Measurements from ENCODE around the gene ME2. TPM values are rescaled to one million over a fixed set of nuclear protein-coding genes. Genes with fewer than 3 reads are reported as not detected.

Gene ME2
- total RNA-seq, 2 experiments from 2014 or later: 138 to 141 TPM

- ChIA-PET POLR2A (interaction anchor here (1.4 kb wide), 1 partner anchor 12 kb away, joined by 3 read pairs; no protein-coding TSS in a partner anchor), CTCF (interaction anchor here (0.8 to 1.5 kb wide), 2 partner anchors 15 to 95 kb away, joined by 3 to 5 read pairs; no protein-coding TSS in a partner anchor)
- intact Hi-C loops (cut with micrococcal nuclease): no loop called here
- TF ChIP-seq CTCF (IDR thresholded peaks at IDR 0.05): no peak
- no peaks in the 10 kb centered on the region for H3K4me1 Mint-ChIP-seq (ENCODE audit: low read depth)
- no peak for DNase-seq
- H3K36me3 Mint-ChIP-seq (ENCODE audit: low read depth): peaks cover 2% of the 10 kb centered on the region
- no peak overlapping the region for H3K4me3 Mint-ChIP-seq
- H3K27me3 Mint-ChIP-seq: no peaks in the 10 kb centered on the region
- no peak for ATAC-seq
- no peak overlapping the region for H3K27ac Mint-ChIP-seq
- H3K9me3 Mint-ChIP-seq: peaks cover 3% of the 10 kb centered on the region
Measured at GRCh38 chr18:50956116-50956515, 77.2 kb downstream of the ME2 start.

- TF ChIP-seq CTCF (IDR thresholded peaks at IDR 0.05): no peak
- intact Hi-C loops (cut with micrococcal nuclease): no loop called here
Measured at GRCh38 chr18:50961974-50962373, 83.1 kb downstream of the ME2 start.

GRCh38 chr18:50967714-50968661, 89.1 kb downstream of the ME2 start, which contains the start of gene ELAC1:
TSS of gene ELAC1 (plus strand) at chr18:50968040. CDS start at chr18:50974405, 6,365 bp downstream.
- DNase-seq (peak; percentile 65), ATAC-seq (peak; percentile 95)
- Mint-ChIP-seq H3K27me3 (no peaks in the 10 kb centered on the region), H3K4me1 (ENCODE audit: low read depth) (peaks cover 24% of the 10 kb centered on the region), H3K4me3 (peak within 1 kb of the TSS; percentile 84), H3K27ac (peak within 1 kb of the TSS; percentile 94), H3K36me3 (ENCODE audit: low read depth) (peaks cover 6% of the 10 kb centered on the region), H3K9me3 (peaks cover 13% of the 10 kb centered on the region)
- no peak for TF ChIP-seq CTCF (IDR thresholded peaks at IDR 0.05)
- POLR2A ChIA-PET: interaction anchor here (0.6 to 2.4 kb wide), 13 partner anchors 9 to 1916 kb away, joined by 3 to 18 read pairs (median 3); partner anchors contain the start of gene SMAD4
- intact Hi-C loops (cut with micrococcal nuclease): loop anchor here (5.0 kb wide), 1 partner anchor 69 kb away; no protein-coding TSS in a partner anchor
- CTCF ChIA-PET: interaction anchor here (0.8 to 0.9 kb wide), 2 partner anchors 24 to 63 kb away, joined by 3 read pairs; partner anchors contain the start of gene SMAD4

More at GRCh38 chr18:50961974-50962373, 83.1 kb downstream of the ME2 start:
- Mint-ChIP-seq H3K36me3 (ENCODE audit: low read depth) (peaks cover 9% of the 10 kb centered on the region), H3K27me3 (no peaks in the 10 kb centered on the region), H3K9me3 (peaks cover 25% of the 10 kb centered on the region), H3K4me3 (no peak overlapping the region), H3K27ac (no peak overlapping the region), H3K4me1 (ENCODE audit: low read depth) (no peaks in the 10 kb centered on the region)
- DNase-seq (no peak), ATAC-seq (no peak)
- ChIA-PET POLR2A (no interaction called here), CTCF (interaction anchor here (1.5 kb wide), 1 partner anchor 145 kb away, joined by 4 read pairs; no protein-coding TSS in a partner anchor)

- Mint-ChIP-seq H3K27ac (peak overlapping the region; percentile 94), H3K27me3 (no peaks in the 10 kb centered on the region), H3K9me3 (peaks cover 3% of the 10 kb centered on the region), H3K4me3 (peak overlapping the region; percentile 84), H3K36me3 (ENCODE audit: low read depth) (peaks cover 5% of the 10 kb centered on the region), H3K4me1 (ENCODE audit: low read depth) (peaks cover 29% of the 10 kb centered on the region)
- no peak for DNase-seq
- CTCF ChIA-PET: no interaction called here
- POLR2A ChIA-PET: interaction anchor here (1.2 to 1.3 kb wide), 2 partner anchors 10 to 61 kb away, joined by 3 to 4 read pairs; partner anchors contain the start of gene SMAD4
- ATAC-seq: no peak
- TF ChIP-seq CTCF (IDR thresholded peaks at IDR 0.05): no peak
- intact Hi-C loops (cut with micrococcal nuclease): loop anchor here (5.0 kb wide), 1 partner anchor 68 kb away; no protein-coding TSS in a partner anchor
Measured at GRCh38 chr18:50969448-50969847, 90.5 kb downstream of the ME2 start.

Measured in activated CD8-positive, alpha-beta T cell treated with anti-CD3 and anti-CD28 coated beads for 36 hours (primary cell).